ENCODE measurements around the gene DDO. TPM values are rescaled to one million over a fixed set of nuclear protein-coding genes. Genes with fewer than 3 reads are reported as not detected.

DDO gene
- total RNA-seq, 1 experiment from 2014 or later: 0.39 TPM

GRCh38 chr6:110398778-110399177, 16.6 kb downstream of the DDO start:
- Histone ChIP-seq H3K36me3 (ENCODE audit: control insufficient read depth, insufficient read depth, low read length) (no peaks in the 10 kb centered on the region), H3K4me3 (ENCODE audit: low read depth in 2 of 2, low read length in 2 of 2) (no peak overlapping the region), H3K27ac (ENCODE audit: low read length) (no peak overlapping the region), H3K4me1 (ENCODE audit: control insufficient read depth, insufficient read depth, low read length) (no peaks in the 10 kb centered on the region; the same call in 1 of the 2 replicates), H3K27me3 (ENCODE audit: control insufficient read depth, insufficient read depth, low read length) (peaks cover 6% of the 10 kb centered on the region), H3K9me3 (ENCODE audit: control insufficient read depth, insufficient read depth, low read depth, low read length) (no peaks in the 10 kb centered on the region)
- BruUV-seq (replicated peaks): no TSS peak
- CTCF ChIA-PET: no interaction called here
- in situ Hi-C loops (cut with HindIII; ENCODE audit: low pct_unique_long_range_greater_than_20kb, low sequenced_read_pairs): no loop called here
- intact Hi-C loops (cut with micrococcal nuclease; ENCODE audit: unreplicated experiment): no loop called here
- POLR2A ChIA-PET: no interaction called here
- DNase-seq (ENCODE audit: low read depth, low spot score): no peak
- ATAC-seq: peak; percentile 29; the same call in 1 of the 2 replicates
- TF ChIP-seq REST (IDR thresholded peaks at IDR 0.05; ENCODE audit: insufficient read depth in 1 of 2, low read depth in 2 of 2, low read length in 1 of 2) (no peak), TCF7L2 (IDR thresholded peaks at IDR 0.05; ENCODE audit: low read depth, low read length) (no peak), POLR2AphosphoS5 (IDR thresholded peaks at IDR 0.05; ENCODE audit: low read depth, low read length) (no peak), SIN3A (IDR thresholded peaks at IDR 0.05; ENCODE audit: borderline replicate concordance, insufficient read depth, low read depth, low read length) (no peak)
- TF ChIP-seq, protein P1, sequence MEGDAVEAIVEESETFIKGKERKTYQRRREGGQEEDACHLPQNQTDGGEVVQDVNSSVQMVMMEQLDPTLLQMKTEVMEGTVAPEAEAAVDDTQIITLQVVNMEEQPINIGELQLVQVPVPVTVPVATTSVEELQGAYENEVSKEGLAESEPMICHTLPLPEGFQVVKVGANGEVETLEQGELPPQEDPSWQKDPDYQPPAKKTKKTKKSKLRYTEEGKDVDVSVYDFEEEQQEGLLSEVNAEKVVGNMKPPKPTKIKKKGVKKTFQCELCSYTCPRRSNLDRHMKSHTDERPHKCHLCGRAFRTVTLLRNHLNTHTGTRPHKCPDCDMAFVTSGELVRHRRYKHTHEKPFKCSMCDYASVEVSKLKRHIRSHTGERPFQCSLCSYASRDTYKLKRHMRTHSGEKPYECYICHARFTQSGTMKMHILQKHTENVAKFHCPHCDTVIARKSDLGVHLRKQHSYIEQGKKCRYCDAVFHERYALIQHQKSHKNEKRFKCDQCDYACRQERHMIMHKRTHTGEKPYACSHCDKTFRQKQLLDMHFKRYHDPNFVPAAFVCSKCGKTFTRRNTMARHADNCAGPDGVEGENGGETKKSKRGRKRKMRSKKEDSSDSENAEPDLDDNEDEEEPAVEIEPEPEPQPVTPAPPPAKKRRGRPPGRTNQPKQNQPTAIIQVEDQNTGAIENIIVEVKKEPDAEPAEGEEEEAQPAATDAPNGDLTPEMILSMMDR (IDR thresholded peaks at IDR 0.05): no peak

- intact Hi-C loops (cut with micrococcal nuclease; ENCODE audit: unreplicated experiment): no loop called here
- ChIA-PET CTCF (no interaction called here), POLR2A (no interaction called here)
- peaks cover 2% of the 10 kb centered on the region for H3K27me3 ChIP-seq (ENCODE audit: control insufficient read depth, insufficient read depth, low read length)
- no peaks in the 10 kb centered on the region for H3K9me3 ChIP-seq (ENCODE audit: control insufficient read depth, insufficient read depth, low read depth, low read length)
- ATAC-seq (no peak), DNase-seq (ENCODE audit: low read depth, low spot score) (no peak)
- no peaks in the 10 kb centered on the region for H3K4me1 ChIP-seq (ENCODE audit: control insufficient read depth, insufficient read depth, low read length)
- no peak overlapping the region for H3K27ac ChIP-seq (ENCODE audit: low read length)
- TF ChIP-seq POLR2AphosphoS5 (IDR thresholded peaks at IDR 0.05; ENCODE audit: low read depth, low read length) (no peak), TCF7L2 (IDR thresholded peaks at IDR 0.05; ENCODE audit: low read depth, low read length) (no peak), REST (IDR thresholded peaks at IDR 0.05; ENCODE audit: insufficient read depth in 1 of 2, low read depth in 2 of 2, low read length in 1 of 2) (no peak), SIN3A (IDR thresholded peaks at IDR 0.05; ENCODE audit: borderline replicate concordance, insufficient read depth, low read depth, low read length) (no peak)
- TF ChIP-seq, protein P1 (IDR thresholded peaks at IDR 0.05): no peak
- BruUV-seq (replicated peaks): no TSS peak
- in situ Hi-C loops (cut with HindIII; ENCODE audit: low pct_unique_long_range_greater_than_20kb, low sequenced_read_pairs): no loop called here
- H3K4me3 ChIP-seq (ENCODE audit: low read depth in 2 of 2, low read length in 2 of 2): no peak overlapping the region
- H3K36me3 ChIP-seq (ENCODE audit: control insufficient read depth, insufficient read depth, low read length): no peaks in the 10 kb centered on the region
These were observed 20.2 kb downstream of the DDO start for GRCh38 chr6:110395221-110395620.

Measured in Panc1 (cell line).